GM12878 (cell line): ENCODE data around the gene GHRH. TPM values are rescaled to one million over a fixed set of nuclear protein-coding genes. Genes with fewer than 3 reads are reported as not detected.

Source experiments
- BHLHE40 ChIP-seq, 2 experiments: fragments of 450-650 bp in 1 of 2; IDR thresholded peaks; 2 replicates each; pipeline ENCODE4 v1.6.1; 2011 to 2017; ENCODE audit warnings: low read depth in 2 of 2, borderline replicate concordance in 1 of 2, improper control_type of control experiment in 1 of 2, low read length in 1 of 2, mild to moderate bottlenecking in 1 of 2
- CEBPB ChIP-seq, 2 experiments: fragments of 150-350 bp in 1 of 2; IDR thresholded peaks; 2 replicates each; pipeline ENCODE4 v1.6.1; 2012 to 2014; ENCODE audit warnings: low read depth in 2 of 2, low read length in 2 of 2, borderline replicate concordance in 1 of 2, inconsistent platforms in 1 of 2
- EGR1 ChIP-seq, 2 experiments: IDR thresholded peaks; 1 replicate in 1 of 2; 2 replicates in 1 of 2; pipeline ENCODE4 v1.6.1; 2011 to 2012; ENCODE audit warnings: low read depth in 2 of 2, low read length in 2 of 2, borderline replicate concordance in 1 of 2, mild to moderate bottlenecking in 1 of 2, moderate library complexity in 1 of 2
- ETV6 ChIP-seq, 2 experiments: fragments of 450-650 bp in 1 of 2; IDR thresholded peaks in 1 of 2; conservative IDR thresholded peaks in 1 of 2; 2 replicates each; pipeline ENCODE4 v1.6.1; 2014; ENCODE audit warnings: antibody characterized with exemption in 1 of 2, borderline replicate concordance in 1 of 2, low read depth in 1 of 2, mild to moderate bottlenecking in 1 of 2, moderate library complexity in 1 of 2
- EZH2 ChIP-seq: IDR thresholded peaks from 2 replicates; pipeline ENCODE4 v1.6.1; 2012; ENCODE audit warnings: low read depth, mild to moderate bottlenecking, control low read depth, inconsistent platforms, low read length, borderline replicate concordance; ENCODE audit not compliant: control insufficient read depth
- HCFC1 ChIP-seq: fragments of 150-350 bp; IDR thresholded peaks from 2 replicates; pipeline ENCODE4 v1.6.1; 2014; ENCODE audit warnings: low read length
- KAT2A ChIP-seq: conservative IDR thresholded peaks from 2 replicates; pipeline ENCODE4 v1.6.1; 2011; ENCODE audit warnings: low read depth, low read length; ENCODE audit not compliant: control insufficient read depth
- LARP7 ChIP-seq: fragments of 450-650 bp; IDR thresholded peaks from 2 replicates; pipeline ENCODE4 v1.6.1; 2017; ENCODE audit warnings: mild to moderate bottlenecking
- NFYB ChIP-seq: IDR thresholded peaks from 2 replicates; pipeline ENCODE4 v1.6.1; 2011; ENCODE audit warnings: low read depth, mild to moderate bottlenecking, low read length, improper control_type of control experiment, moderate library complexity; ENCODE audit not compliant: insufficient read depth
- NR2F1 ChIP-seq: fragments of 450-650 bp; conservative IDR thresholded peaks from 2 replicates; pipeline ENCODE4 v1.6.1; 2017; ENCODE audit warnings: mild to moderate bottlenecking
- RUNX3 ChIP-seq: IDR thresholded peaks from 2 replicates; pipeline ENCODE4 v1.6.1; 2012; ENCODE audit warnings: low read length, inconsistent platforms
- SIN3A ChIP-seq: IDR thresholded peaks from 2 replicates; pipeline ENCODE4 v1.6.1; 2012; ENCODE audit warnings: low read depth, low read length, improper control_type of control experiment
- SP1 ChIP-seq: IDR thresholded peaks from one replicate; pipeline ENCODE4 v1.6.1; 2011; ENCODE audit warnings: low read depth, low read length
- SREBF2 ChIP-seq: IDR thresholded peaks from 2 replicates; pipeline ENCODE4 v1.6.1; 2012; ENCODE audit warnings: mild to moderate bottlenecking, low read length
- STAT1 ChIP-seq: fragments of 450-650 bp; conservative IDR thresholded peaks from 2 replicates; pipeline ENCODE4 v1.6.1; 2014; ENCODE audit warnings: antibody characterized with exemption, mild to moderate bottlenecking
- STAT3 ChIP-seq: IDR thresholded peaks from 2 replicates; pipeline ENCODE4 v1.6.1; 2011; ENCODE audit warnings: low read depth, low read length, improper control_type of control experiment
- TCF12 ChIP-seq: IDR thresholded peaks from 2 replicates; pipeline ENCODE4 v1.6.1; 2011; ENCODE audit warnings: low read depth, mild to moderate bottlenecking, low read length
- YY1 ChIP-seq: IDR thresholded peaks from 2 replicates; pipeline ENCODE4 v1.6.1; 2011; ENCODE audit warnings: low read depth, mild to moderate bottlenecking, low read length
- ZNF217 ChIP-seq: fragments of 450-650 bp; IDR thresholded peaks from 2 replicates; pipeline ENCODE4 v1.6.1; 2017; ENCODE audit warnings: antibody characterized with exemption, mild to moderate bottlenecking
- polyA plus RNA-seq, 11 experiments: library from polyadenylated mRNA; depleted of rRNA in 4 of 11; unstranded in 6 of 11; stranded (reverse) in 5 of 11; fragments of >200 nt; fragmentation: Nextera tagmentation in 4 of 11; fragmentation: Illumina TruSeq in 1 of 11; extraction: Ambion mirVana in 4 of 11; extraction: Trizol in 1 of 11; gene quantifications; 1 replicate in 1 of 11; 2 replicates in 10 of 11; pipeline versions ENCODE4 v1.2.1 to v1.2.3, GENCODE V29; 2011 to 2016; ENCODE audit warnings: inconsistent platforms in 2 of 11, missing spikeins in 2 of 11, low read depth in 1 of 11
- total RNA-seq, 4 experiments: library from RNA; depleted of rRNA in 3 of 4; stranded (reverse); fragments of >200 nt in 3 of 4; fragmentation: Illumina TruSeq in 1 of 4; extraction: Trizol in 1 of 4; gene quantifications; 2 replicates each; pipeline versions ENCODE4 v1.2.1 to v1.2.3, GENCODE V29; 2013 to 2021
- TF ChIP-seq, protein P1 (sequence below): IDR thresholded peaks from 2 replicates; pipeline ENCODE4 v1.6.1; 2012; ENCODE audit warnings: low read depth, low read length, improper control_type of control experiment
- TF ChIP-seq, protein P2 (sequence below): IDR thresholded peaks from 2 replicates; pipeline ENCODE4 v1.6.1; 2012; ENCODE audit warnings: low read depth, low read length, improper control_type of control experiment
- TF ChIP-seq, protein P3 (sequence below), 3 experiments: IDR thresholded peaks in 2 of 3; conservative IDR thresholded peaks in 1 of 3; 2 replicates each; pipeline ENCODE4 v1.5.1; 2011; ENCODE audit warnings: low read depth in 3 of 3, low read length in 3 of 3, mild to moderate bottlenecking in 3 of 3, control low read depth in 2 of 3, moderate library complexity in 2 of 3, inconsistent platforms in 1 of 3, mixed read lengths in 1 of 3; ENCODE audit not compliant: control insufficient read depth in 2 of 3, insufficient read depth in 1 of 3; ENCODE audit errors: extremely low read depth in 1 of 3
- TF ChIP-seq, protein P4 (sequence below): IDR thresholded peaks from 2 replicates; pipeline ENCODE4 v1.6.1; 2011; ENCODE audit warnings: mild to moderate bottlenecking, low read depth, low read length, moderate library complexity; ENCODE audit not compliant: insufficient replicate concordance
- TF ChIP-seq, protein P5 (sequence below): fragments of 450-650 bp; IDR thresholded peaks from 2 replicates; pipeline ENCODE4 v1.6.1; 2017; ENCODE audit warnings: antibody characterized with exemption, mild to moderate bottlenecking, moderate library complexity

Gene GHRH
- total and polyA plus RNA-seq, 10 of the 15 experiments (the other 5 are each of a cell fraction or from before 2014, with no cell fraction given), result not detected

DNA sequence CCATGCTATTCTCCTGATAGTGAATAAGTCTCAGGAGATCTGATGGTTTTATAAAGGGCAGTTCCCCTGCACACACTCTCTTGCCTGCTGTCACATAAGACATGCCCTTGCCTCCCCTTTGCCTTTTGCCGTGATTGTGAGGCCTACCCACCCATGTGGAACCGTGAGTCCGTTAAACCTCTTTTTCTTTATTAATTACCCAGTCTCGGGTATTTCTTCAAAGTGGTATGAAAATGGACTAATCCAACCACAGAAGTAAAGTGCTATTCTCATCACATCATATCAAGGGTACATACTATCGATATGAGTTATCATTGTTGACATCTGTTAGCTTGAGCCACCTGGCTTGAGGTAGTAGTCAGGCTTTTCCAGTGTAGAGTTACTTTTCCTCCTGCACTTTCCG, 30.1 kb upstream of the GHRH start (continued):
- TF ChIP-seq YY1 (peak; percentile 27; the same call in 1 of the 2 replicates), STAT3 (no peak), LARP7 (no peak), SP1 (peak; percentile 12), CEBPB (IDR thresholded peaks at IDR 0.05; ENCODE audit: borderline replicate concordance in 1 of 2, low read depth in 2 of 2, low read length in 2 of 2) (peak in 1 of 2 experiments; percentile 63; a peak in 1 of 4 replicates), SREBF2 (no peak), RUNX3 (peak; percentile 97), EGR1 (IDR thresholded peaks at IDR 0.05; ENCODE audit: borderline replicate concordance in 1 of 2, low read depth in 2 of 2, low read length in 2 of 2) (no peak), ZNF217 (peak; percentile 50; the same call in 1 of the 2 replicates), EZH2 (0 out of 2 replicates have a peak, but pooled peaks have one; percentile 53), HCFC1 (no peak), ETV6 (conservative IDR thresholded peaks at IDR 0.05 in 1 of 2, IDR thresholded peaks at IDR 0.05 in 1 of 2; ENCODE audit: borderline replicate concordance in 1 of 2, low read depth in 1 of 2) (peak in 1 of 2 experiments; percentile 83; a peak in 2 of 4 replicates), TCF12 (peak; percentile 95), NR2F1 (0 out of 2 replicates have a peak, but pooled peaks have one; percentile 50), BHLHE40 (IDR thresholded peaks at IDR 0.05; ENCODE audit: borderline replicate concordance in 1 of 2, low read depth in 2 of 2, low read length in 1 of 2) (peak in 1 of 2 experiments; percentile 62; a peak in 1 of 4 replicates), NFYB (no peak), STAT1 (no peak), SIN3A (no peak), KAT2A (no peak)
- TF ChIP-seq, protein P1, sequence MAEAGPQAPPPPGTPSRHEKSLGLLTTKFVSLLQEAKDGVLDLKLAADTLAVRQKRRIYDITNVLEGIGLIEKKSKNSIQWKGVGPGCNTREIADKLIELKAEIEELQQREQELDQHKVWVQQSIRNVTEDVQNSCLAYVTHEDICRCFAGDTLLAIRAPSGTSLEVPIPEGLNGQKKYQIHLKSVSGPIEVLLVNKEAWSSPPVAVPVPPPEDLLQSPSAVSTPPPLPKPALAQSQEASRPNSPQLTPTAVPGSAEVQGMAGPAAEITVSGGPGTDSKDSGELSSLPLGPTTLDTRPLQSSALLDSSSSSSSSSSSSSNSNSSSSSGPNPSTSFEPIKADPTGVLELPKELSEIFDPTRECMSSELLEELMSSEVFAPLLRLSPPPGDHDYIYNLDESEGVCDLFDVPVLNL, result no peak
- TF ChIP-seq, protein P2, sequence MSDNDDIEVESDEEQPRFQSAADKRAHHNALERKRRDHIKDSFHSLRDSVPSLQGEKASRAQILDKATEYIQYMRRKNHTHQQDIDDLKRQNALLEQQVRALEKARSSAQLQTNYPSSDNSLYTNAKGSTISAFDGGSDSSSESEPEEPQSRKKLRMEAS, result no peak
- TF ChIP-seq, protein P3, sequence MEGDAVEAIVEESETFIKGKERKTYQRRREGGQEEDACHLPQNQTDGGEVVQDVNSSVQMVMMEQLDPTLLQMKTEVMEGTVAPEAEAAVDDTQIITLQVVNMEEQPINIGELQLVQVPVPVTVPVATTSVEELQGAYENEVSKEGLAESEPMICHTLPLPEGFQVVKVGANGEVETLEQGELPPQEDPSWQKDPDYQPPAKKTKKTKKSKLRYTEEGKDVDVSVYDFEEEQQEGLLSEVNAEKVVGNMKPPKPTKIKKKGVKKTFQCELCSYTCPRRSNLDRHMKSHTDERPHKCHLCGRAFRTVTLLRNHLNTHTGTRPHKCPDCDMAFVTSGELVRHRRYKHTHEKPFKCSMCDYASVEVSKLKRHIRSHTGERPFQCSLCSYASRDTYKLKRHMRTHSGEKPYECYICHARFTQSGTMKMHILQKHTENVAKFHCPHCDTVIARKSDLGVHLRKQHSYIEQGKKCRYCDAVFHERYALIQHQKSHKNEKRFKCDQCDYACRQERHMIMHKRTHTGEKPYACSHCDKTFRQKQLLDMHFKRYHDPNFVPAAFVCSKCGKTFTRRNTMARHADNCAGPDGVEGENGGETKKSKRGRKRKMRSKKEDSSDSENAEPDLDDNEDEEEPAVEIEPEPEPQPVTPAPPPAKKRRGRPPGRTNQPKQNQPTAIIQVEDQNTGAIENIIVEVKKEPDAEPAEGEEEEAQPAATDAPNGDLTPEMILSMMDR (IDR thresholded peaks at IDR 0.05 in 2 of 3, conservative IDR thresholded peaks at IDR 0.05 in 1 of 3; ENCODE audit: control insufficient read depth in 2 of 3, extremely low read depth in 1 of 3, insufficient read depth in 1 of 3, low read depth in 3 of 3, low read length in 3 of 3), result no peak
- TF ChIP-seq, protein P4, sequence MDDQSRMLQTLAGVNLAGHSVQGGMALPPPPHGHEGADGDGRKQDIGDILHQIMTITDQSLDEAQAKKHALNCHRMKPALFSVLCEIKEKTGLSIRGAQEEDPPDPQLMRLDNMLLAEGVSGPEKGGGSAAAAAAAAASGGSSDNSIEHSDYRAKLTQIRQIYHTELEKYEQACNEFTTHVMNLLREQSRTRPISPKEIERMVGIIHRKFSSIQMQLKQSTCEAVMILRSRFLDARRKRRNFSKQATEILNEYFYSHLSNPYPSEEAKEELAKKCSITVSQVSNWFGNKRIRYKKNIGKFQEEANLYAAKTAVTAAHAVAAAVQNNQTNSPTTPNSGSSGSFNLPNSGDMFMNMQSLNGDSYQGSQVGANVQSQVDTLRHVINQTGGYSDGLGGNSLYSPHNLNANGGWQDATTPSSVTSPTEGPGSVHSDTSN, result no peak
- TF ChIP-seq, protein P5, sequence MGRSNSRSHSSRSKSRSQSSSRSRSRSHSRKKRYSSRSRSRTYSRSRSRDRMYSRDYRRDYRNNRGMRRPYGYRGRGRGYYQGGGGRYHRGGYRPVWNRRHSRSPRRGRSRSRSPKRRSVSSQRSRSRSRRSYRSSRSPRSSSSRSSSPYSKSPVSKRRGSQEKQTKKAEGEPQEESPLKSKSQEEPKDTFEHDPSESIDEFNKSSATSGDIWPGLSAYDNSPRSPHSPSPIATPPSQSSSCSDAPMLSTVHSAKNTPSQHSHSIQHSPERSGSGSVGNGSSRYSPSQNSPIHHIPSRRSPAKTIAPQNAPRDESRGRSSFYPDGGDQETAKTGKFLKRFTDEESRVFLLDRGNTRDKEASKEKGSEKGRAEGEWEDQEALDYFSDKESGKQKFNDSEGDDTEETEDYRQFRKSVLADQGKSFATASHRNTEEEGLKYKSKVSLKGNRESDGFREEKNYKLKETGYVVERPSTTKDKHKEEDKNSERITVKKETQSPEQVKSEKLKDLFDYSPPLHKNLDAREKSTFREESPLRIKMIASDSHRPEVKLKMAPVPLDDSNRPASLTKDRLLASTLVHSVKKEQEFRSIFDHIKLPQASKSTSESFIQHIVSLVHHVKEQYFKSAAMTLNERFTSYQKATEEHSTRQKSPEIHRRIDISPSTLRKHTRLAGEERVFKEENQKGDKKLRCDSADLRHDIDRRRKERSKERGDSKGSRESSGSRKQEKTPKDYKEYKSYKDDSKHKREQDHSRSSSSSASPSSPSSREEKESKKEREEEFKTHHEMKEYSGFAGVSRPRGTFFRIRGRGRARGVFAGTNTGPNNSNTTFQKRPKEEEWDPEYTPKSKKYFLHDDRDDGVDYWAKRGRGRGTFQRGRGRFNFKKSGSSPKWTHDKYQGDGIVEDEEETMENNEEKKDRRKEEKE, result no peak
